ENCODE results near the gene PRKN.

The PRKN gene

GRCh38 chr6:161418463-161418945 is 1309.1 kb downstream of the PRKN start:
- DNase-seq: peak; percentile 50

- DNase-seq: no peak
Observed at GRCh38 chr6:161417717-161418462, 1309.7 kb downstream of the PRKN start.

GRCh38 chr6:161415302-161415855 is 1312.2 kb downstream of the PRKN start:
- no peak for DNase-seq

GRCh38 chr6:161414707-161415106 is 1312.9 kb downstream of the PRKN start:
- no peak for DNase-seq

- DNase-seq: no peak
Observed at GRCh38 chr6:161414180-161414579, 1313.4 kb downstream of the PRKN start.

- DNase-seq: no peak
Observed at GRCh38 chr6:161413355-161413771, 1314.2 kb downstream of the PRKN start.

- no peak for DNase-seq
Observed at GRCh38 chr6:161412795-161413194, 1314.8 kb downstream of the PRKN start.

- DNase-seq: no peak
Observed at GRCh38 chr6:161411265-161411944, 1316.2 kb downstream of the PRKN start.

- DNase-seq: no peak
Observed at GRCh38 chr6:161410736-161411135, 1316.8 kb downstream of the PRKN start.

- no peak for DNase-seq
Observed at GRCh38 chr6:161410076-161410475, 1317.5 kb downstream of the PRKN start.

- no peak for DNase-seq
Observed at GRCh38 chr6:161409353-161409752, 1318.2 kb downstream of the PRKN start.

GRCh38 chr6:161408041-161408440 is 1319.5 kb downstream of the PRKN start:
- DNase-seq: no peak

- peak; percentile 52 for DNase-seq
Observed at GRCh38 chr6:161407581-161407980, 1320.0 kb downstream of the PRKN start.

- no peak for DNase-seq
Observed at GRCh38 chr6:161407115-161407514, 1320.5 kb downstream of the PRKN start.

- no peak for DNase-seq
Observed at GRCh38 chr6:161406646-161407045, 1320.9 kb downstream of the PRKN start.

- no peak for DNase-seq
Observed at GRCh38 chr6:161405418-161405817, 1322.1 kb downstream of the PRKN start.

GRCh38 chr6:161403717-161404116 is 1323.8 kb downstream of the PRKN start:
- DNase-seq: no peak

- no peak for DNase-seq
Observed at GRCh38 chr6:161401587-161402309, 1325.8 kb downstream of the PRKN start.

GRCh38 chr6:161400671-161401070 is 1326.9 kb downstream of the PRKN start:
- no peak for DNase-seq

GRCh38 chr6:161396539-161396938 is 1331.0 kb downstream of the PRKN start:
- DNase-seq: no peak

GRCh38 chr6:161395716-161396231 is 1331.8 kb downstream of the PRKN start:
- DNase-seq: no peak

GRCh38 chr6:161394437-161394836 is 1333.1 kb downstream of the PRKN start:
- no peak for DNase-seq

GRCh38 chr6:161393839-161394364 is 1333.7 kb downstream of the PRKN start:
- DNase-seq: peak; percentile 71

Data from RPMI8226 (cell line).